Naive B cell (primary cell): ENCODE measurements around the gene LOXL4. TPM values are rescaled to one million over a fixed set of nuclear protein-coding genes. Genes with fewer than 3 reads are reported as not detected.
A peak's percentile ranks its signal among the peaks of the same experiment; 100 is the strongest.
"Not testable (repeated sequence)": the region's sequence is repeated elsewhere in the genome, so short reads cannot be mapped to it uniquely, and the experiment has no call there.

Source experiments
- ATAC-seq, 2 donors: fragments of 150-1000 bp; cut with Tn5 transposase; 2 replicates each; pipeline ENCODE4 v1.10.0; 2021; ENCODE audit warnings: low read depth in 2 of 2, mild to moderate bottlenecking in 2 of 2, moderate library complexity in 2 of 2
- DNase-seq: peaks from one replicate; pipeline ENCODE4 v3.0.0; 2022
- H3K27ac Mint-ChIP-seq, 6 donors: one replicate each; pipeline ENCODE4 v1.8.0; 2020 to 2022; ENCODE audit warnings: mild to moderate bottlenecking in 6 of 6, mixed read lengths in 6 of 6, moderate library complexity in 5 of 6, inconsistent platforms in 2 of 6
- H3K27me3 Mint-ChIP-seq, 3 donors: one replicate each; pipeline ENCODE4 v1.8.0; 2021 to 2022; ENCODE audit warnings: mixed read lengths in 3 of 3, mild to moderate bottlenecking in 1 of 3
- H3K36me3 Mint-ChIP-seq, 2 donors: one replicate each; pipeline ENCODE4 v1.8.0; 2020 to 2022; ENCODE audit warnings: mixed read lengths in 2 of 2, inconsistent platforms in 1 of 2, mild to moderate bottlenecking in 1 of 2
- H3K4me1 Mint-ChIP-seq, 3 donors: one replicate each; pipeline ENCODE4 v1.8.0; 2020 to 2022; ENCODE audit warnings: mixed read lengths in 3 of 3, inconsistent platforms in 1 of 3, mild to moderate bottlenecking in 1 of 3, moderate library complexity in 1 of 3
- H3K4me3 Mint-ChIP-seq, 8 donors: one replicate each; pipeline ENCODE4 v1.8.0; 2020 to 2022; ENCODE audit warnings: mild to moderate bottlenecking in 8 of 8, mixed read lengths in 8 of 8, moderate library complexity in 8 of 8, inconsistent platforms in 2 of 8
- H3K9me3 Mint-ChIP-seq, 7 donors: one replicate each; pipeline ENCODE4 v1.8.0; 2020 to 2022; ENCODE audit warnings: mixed read lengths in 7 of 7, mild to moderate bottlenecking in 5 of 7, inconsistent platforms in 2 of 7, moderate library complexity in 1 of 7
- polyA plus RNA-seq, 6 donors: library from polyadenylated mRNA; unstranded; fragments of 300-500 nt; fragmentation: Illumina TruSeq; gene quantifications; one replicate each; pipeline ENCODE4 v1.2.3, GENCODE V29; 2021; ENCODE audit warnings: low read depth in 6 of 6

Gene LOXL4
- polyA plus RNA-seq, 6 donors from 2014 or later = 0.24 to 2.1 (median 0.43) TPM; not detected in 1

- Mint-ChIP-seq H3K9me3 (no peaks in the 10 kb centered on the region), H3K36me3 (peaks cover 14 to 32% of the 10 kb centered on the region in 2 donors), H3K27ac (peak overlapping the region in 1 of 6 donors; percentile 82), H3K4me1 (no peaks in the 10 kb centered on the region), H3K27me3 (no peaks in the 10 kb centered on the region), H3K4me3 (no peak overlapping the region)
- DNase-seq (no peak), ATAC-seq (no peak)
Measured at GRCh38 chr10:98242823-98243222, 25.2 kb downstream of the LOXL4 start.

DNA sequence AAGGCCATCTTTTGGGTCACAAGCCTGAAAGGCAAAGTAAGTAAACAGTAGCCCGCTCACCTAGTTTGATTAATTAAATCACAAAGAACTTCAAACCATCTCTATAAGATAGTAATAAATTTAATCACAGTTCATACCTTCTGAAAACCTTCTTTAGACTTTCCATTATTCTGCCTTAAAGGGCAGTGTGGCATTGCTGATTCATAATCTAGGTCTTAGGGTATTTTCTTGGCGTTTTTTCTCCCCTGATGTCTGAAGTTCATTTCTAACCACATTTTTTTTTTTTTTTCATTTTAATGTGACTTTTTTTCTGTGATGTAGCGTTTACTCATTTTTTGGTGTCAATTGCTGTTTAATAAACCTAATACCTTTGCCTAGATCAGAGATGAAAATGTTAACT lies 27.5 kb downstream of the LOXL4 start:
- H3K9me3 Mint-ChIP-seq = no peaks in the 10 kb centered on the region
- H3K27me3 Mint-ChIP-seq = no peaks in the 10 kb centered on the region
- H3K36me3 Mint-ChIP-seq = peaks cover 17 to 31% of the 10 kb centered on the region in 2 donors
- H3K4me1 Mint-ChIP-seq = no peaks in the 10 kb centered on the region
- DNase-seq (no peak), ATAC-seq (no peak)
- no peak overlapping the region for H3K4me3 Mint-ChIP-seq
- H3K27ac Mint-ChIP-seq = no peak overlapping the region

- H3K27ac Mint-ChIP-seq = no peak overlapping the region
- H3K36me3 Mint-ChIP-seq = peaks cover 20 to 26% of the 10 kb centered on the region in 2 donors
- peak overlapping the region in 1 of 8 donors; percentile 5 for H3K4me3 Mint-ChIP-seq
- ATAC-seq (no peak), DNase-seq (no peak)
- no peaks in the 10 kb centered on the region for H3K9me3 Mint-ChIP-seq
- no peaks in the 10 kb centered on the region for H3K27me3 Mint-ChIP-seq
- H3K4me1 Mint-ChIP-seq = peaks cover 0 to 4% (median 0%) of the 10 kb centered on the region in 3 donors
Measured at GRCh38 chr10:98238391-98238790, 29.6 kb downstream of the LOXL4 start.

DNA sequence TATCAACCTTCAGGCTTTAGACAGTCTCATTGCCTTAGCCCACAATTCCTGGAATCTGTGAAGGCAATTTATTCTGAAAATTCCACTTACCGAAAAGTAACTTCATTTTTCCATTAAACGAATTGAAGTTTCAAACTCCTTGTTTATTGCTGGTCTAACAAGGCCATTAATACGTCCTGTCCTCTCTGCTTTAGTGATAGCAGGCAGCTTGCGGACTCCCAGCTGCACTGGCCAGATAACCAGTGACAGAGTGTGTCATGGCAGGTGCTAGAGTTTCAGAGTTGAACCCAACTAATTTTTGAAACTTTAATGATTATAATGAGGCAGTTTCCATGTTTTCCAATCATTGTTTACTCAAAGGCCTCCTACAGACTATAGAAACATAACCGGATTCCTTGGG lies 31.1 kb downstream of the LOXL4 start:
- ATAC-seq (no peak), DNase-seq (no peak)
- Mint-ChIP-seq H3K27ac (no peak overlapping the region), H3K9me3 (no peaks in the 10 kb centered on the region), H3K36me3 (peaks cover 14 to 26% of the 10 kb centered on the region in 2 donors), H3K4me3 (no peak overlapping the region), H3K27me3 (no peaks in the 10 kb centered on the region), H3K4me1 (peaks cover 0 to 4% (median 3%) of the 10 kb centered on the region in 3 donors)

GRCh38 chr10:98235846-98236245 lies 32.1 kb downstream of the LOXL4 start:
- H3K9me3 Mint-ChIP-seq = no peaks in the 10 kb centered on the region
- ATAC-seq = no peak
- H3K36me3 Mint-ChIP-seq = peaks cover 14 to 27% of the 10 kb centered on the region in 2 donors
- H3K4me1 Mint-ChIP-seq = peaks cover 0 to 4% (median 3%) of the 10 kb centered on the region in 3 donors
- no peak for DNase-seq
- peak overlapping the region in 1 of 6 donors; percentile 14 for H3K27ac Mint-ChIP-seq
- H3K27me3 Mint-ChIP-seq = no peaks in the 10 kb centered on the region
- H3K4me3 Mint-ChIP-seq = no peak overlapping the region

GRCh38 chr10:98231417-98231816 lies 36.6 kb downstream of the LOXL4 start:
- Mint-ChIP-seq H3K4me1 (peaks cover 8 to 13% (median 12%) of the 10 kb centered on the region in 3 donors), H3K36me3 (peaks cover 20 to 21% of the 10 kb centered on the region in 2 donors), H3K4me3 (no peak overlapping the region), H3K27me3 (no peaks in the 10 kb centered on the region), H3K27ac (no peak overlapping the region), H3K9me3 (peaks cover 0 to 10% (median 0%) of the 10 kb centered on the region in 7 donors)
- no peak for ATAC-seq
- DNase-seq = no peak

DNA sequence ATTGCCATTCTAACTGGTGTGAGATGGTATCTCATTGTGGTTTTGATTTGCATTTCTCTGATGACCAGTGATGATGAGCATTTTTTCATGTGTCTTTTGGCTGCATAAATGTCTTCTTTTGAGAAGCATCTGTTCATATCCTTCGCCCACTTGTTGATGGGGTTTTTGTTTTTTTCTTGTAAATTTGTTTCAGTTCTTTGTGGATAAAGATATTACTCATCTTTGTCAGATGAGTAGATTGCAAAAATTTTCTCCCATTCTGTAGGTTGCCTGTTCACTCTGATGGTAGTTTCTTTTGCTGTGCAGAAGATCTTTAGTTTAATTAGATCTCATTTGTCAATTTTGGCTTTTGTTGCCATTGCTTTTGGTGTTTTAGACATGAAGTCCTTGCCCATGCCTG lies 39.7 kb downstream of the LOXL4 start:
- not testable (repeated sequence) for H3K4me3 Mint-ChIP-seq, ATAC-seq, H3K27me3 Mint-ChIP-seq, H3K27ac Mint-ChIP-seq, H3K9me3 Mint-ChIP-seq, DNase-seq
- peaks cover 20 to 28% (median 27%) of the 10 kb centered on the region in 3 donors for H3K4me1 Mint-ChIP-seq
- H3K36me3 Mint-ChIP-seq = peaks cover 12 to 13% of the 10 kb centered on the region in 2 donors

- peaks cover 12 to 14% of the 10 kb centered on the region in 2 donors for H3K36me3 Mint-ChIP-seq
- peaks cover 21 to 29% (median 29%) of the 10 kb centered on the region in 3 donors for H3K4me1 Mint-ChIP-seq
- H3K27ac Mint-ChIP-seq, H3K27me3 Mint-ChIP-seq, ATAC-seq, H3K4me3 Mint-ChIP-seq, DNase-seq, H3K9me3 Mint-ChIP-seq: not testable (repeated sequence)
Measured at GRCh38 chr10:98227713-98228112, 40.3 kb downstream of the LOXL4 start.

DNA sequence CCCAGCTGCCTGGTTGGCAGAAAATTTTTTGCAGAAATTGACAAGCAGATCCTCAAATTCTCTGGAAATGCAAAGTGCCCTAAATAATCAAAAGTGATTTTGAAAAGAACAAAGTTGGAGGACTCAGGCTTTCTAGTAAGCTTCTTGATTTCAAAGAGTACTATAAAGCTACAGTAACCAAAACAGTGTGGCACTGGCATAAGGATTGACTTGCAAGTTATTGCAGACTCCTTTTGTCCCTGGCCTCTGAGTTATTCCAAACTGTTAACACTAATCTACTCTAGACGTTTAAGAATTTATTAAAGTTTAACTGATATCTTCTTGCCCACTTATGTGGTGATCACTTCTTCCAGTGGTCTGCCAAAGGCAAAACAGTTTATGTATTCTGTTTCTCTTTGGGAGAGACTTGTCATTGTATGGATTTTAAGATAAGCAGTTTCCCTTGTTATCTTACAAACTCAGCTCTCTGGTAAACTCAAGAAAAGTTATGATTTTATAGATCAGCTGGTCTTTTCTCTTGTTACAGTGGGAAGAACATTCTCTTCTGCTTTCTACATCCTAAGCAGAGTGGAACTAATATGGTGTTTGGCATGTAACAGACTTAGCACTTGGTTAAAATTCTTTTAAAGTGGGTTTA lies 41.4 kb downstream of the LOXL4 start:
- Mint-ChIP-seq H3K36me3 (peaks cover 11 to 14% of the 10 kb centered on the region in 2 donors), H3K27me3 (no peaks in the 10 kb centered on the region), H3K4me1 (peaks cover 18 to 29% (median 29%) of the 10 kb centered on the region in 3 donors), H3K27ac (no peak overlapping the region), H3K4me3 (no peak overlapping the region), H3K9me3 (peaks cover 0 to 10% (median 4%) of the 10 kb centered on the region in 7 donors)
- no peak for ATAC-seq
- no peak for DNase-seq

DNA sequence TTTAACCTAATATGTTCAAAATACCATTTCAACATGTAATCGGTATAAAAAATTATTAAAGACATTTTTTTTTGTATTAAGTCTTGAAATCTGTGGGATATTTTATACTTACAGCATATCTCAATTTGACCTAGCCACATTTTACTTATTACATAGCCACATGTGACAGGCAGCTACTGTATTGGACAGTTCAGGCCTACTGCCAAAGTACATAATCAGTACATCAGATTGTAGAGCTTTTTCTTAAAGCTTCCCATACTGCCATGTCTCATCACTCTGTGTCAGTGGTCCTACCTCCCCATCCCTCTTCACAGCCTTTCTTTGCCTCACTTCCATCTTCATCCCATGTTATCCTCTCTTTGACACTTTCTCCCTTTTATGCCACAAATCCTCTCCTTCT lies 43.0 kb downstream of the LOXL4 start:
- Mint-ChIP-seq H3K27me3 (no peaks in the 10 kb centered on the region), H3K4me3 (no peak overlapping the region)

DNA sequence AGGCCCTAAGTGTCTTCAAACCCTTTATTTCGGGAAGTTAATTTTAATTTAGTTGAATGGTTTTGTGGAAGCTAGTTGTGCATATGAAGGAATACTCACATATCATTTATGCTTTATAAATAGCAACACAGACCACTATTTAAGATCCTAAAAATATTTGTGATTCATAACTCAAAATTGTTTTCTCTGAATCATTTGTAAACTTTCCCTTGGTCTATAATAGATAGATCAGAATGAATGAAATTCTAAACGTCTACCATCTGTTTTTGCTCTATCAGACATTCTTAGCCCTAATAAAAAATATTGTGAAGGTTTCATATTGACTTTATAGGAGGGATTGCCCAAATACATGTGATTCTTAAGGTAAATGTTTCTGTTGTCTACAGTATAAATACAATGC lies 43.5 kb downstream of the LOXL4 start:
- H3K27ac Mint-ChIP-seq = no peak overlapping the region
- no peaks in the 10 kb centered on the region for H3K27me3 Mint-ChIP-seq
- peaks cover 11 to 19% of the 10 kb centered on the region in 2 donors for H3K36me3 Mint-ChIP-seq
- peaks cover 1 to 17% (median 11%) of the 10 kb centered on the region in 7 donors for H3K9me3 Mint-ChIP-seq
- no peak for ATAC-seq
- no peak for DNase-seq
- peaks cover 18 to 27% (median 22%) of the 10 kb centered on the region in 3 donors for H3K4me1 Mint-ChIP-seq
- H3K4me3 Mint-ChIP-seq = no peak overlapping the region

More for the DNA sequence above, 43.0 kb downstream of the LOXL4 start:
- Mint-ChIP-seq H3K4me1 (peaks cover 18 to 29% (median 25%) of the 10 kb centered on the region in 3 donors), H3K9me3 (peaks cover 0 to 13% (median 6%) of the 10 kb centered on the region in 7 donors), H3K27ac (peak overlapping the region in 4 of 6 donors; percentile 1 to 87 (median 34)), H3K36me3 (peaks cover 6 to 15% of the 10 kb centered on the region in 2 donors)
- no peak for DNase-seq
- no peak for ATAC-seq

- Mint-ChIP-seq H3K27me3 (no peaks in the 10 kb centered on the region), H3K9me3 (peaks cover 7 to 24% (median 17%) of the 10 kb centered on the region in 7 donors), H3K4me3 (no peak overlapping the region), H3K36me3 (peaks cover 18 to 26% of the 10 kb centered on the region in 2 donors), H3K4me1 (peaks cover 16 to 21% (median 19%) of the 10 kb centered on the region in 3 donors), H3K27ac (peak overlapping the region in 3 of 6 donors; percentile 42 to 86 (median 86))
- DNase-seq (no peak), ATAC-seq (no peak)
Measured at GRCh38 chr10:98223874-98224273, 44.1 kb downstream of the LOXL4 start.

DNA sequence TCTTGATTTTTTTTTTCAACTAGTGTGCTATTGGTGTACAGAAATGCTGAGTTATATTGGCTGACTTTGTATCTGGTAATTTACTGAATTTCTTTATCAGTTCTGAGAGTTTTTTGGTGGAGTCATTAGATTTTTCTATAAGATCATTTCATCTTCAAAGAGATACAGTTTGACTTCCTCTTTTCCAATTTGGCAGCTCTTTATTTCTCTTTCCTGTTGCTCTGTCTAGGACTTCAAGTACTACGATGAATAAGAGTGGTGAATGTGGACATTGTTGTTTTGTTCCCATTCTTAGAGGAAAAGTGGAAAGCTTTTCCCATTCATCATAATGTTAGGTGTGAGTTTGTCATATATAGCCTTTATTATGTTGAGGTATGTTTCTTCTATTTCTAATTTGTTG lies 50.2 kb downstream of the LOXL4 start:
- no peak for ATAC-seq
- peak; percentile 1 for DNase-seq
- no peaks in the 10 kb centered on the region for H3K27me3 Mint-ChIP-seq
- no peak overlapping the region for H3K4me3 Mint-ChIP-seq
- H3K27ac Mint-ChIP-seq = peak overlapping the region in 5 of 6 donors; percentile 20 to 80 (median 42)
- peaks cover 7 to 22% (median 19%) of the 10 kb centered on the region in 7 donors for H3K9me3 Mint-ChIP-seq
- peaks cover 12 to 21% of the 10 kb centered on the region in 2 donors for H3K36me3 Mint-ChIP-seq
- peaks cover 21 to 33% (median 22%) of the 10 kb centered on the region in 3 donors for H3K4me1 Mint-ChIP-seq

- ATAC-seq = no peak
- Mint-ChIP-seq H3K27ac (peak overlapping the region in 2 of 6 donors; percentile 4 to 25), H3K9me3 (peaks cover 7 to 22% (median 19%) of the 10 kb centered on the region in 7 donors), H3K27me3 (no peaks in the 10 kb centered on the region), H3K36me3 (peaks cover 18 to 21% of the 10 kb centered on the region in 2 donors), H3K4me1 (peaks cover 34 to 49% (median 37%) of the 10 kb centered on the region in 3 donors), H3K4me3 (no peak overlapping the region)
- no peak for DNase-seq
Measured at GRCh38 chr10:98215373-98215772, 52.6 kb downstream of the LOXL4 start.
